A673 (cell line): ENCODE results near the gene CCIN. TPM values are rescaled to one million over a fixed set of nuclear protein-coding genes. Genes with fewer than 3 reads are reported as not detected.
A peak's percentile ranks its signal among the peaks of the same experiment; 100 is the strongest.

Experiments
- BruUV-seq: library from RNA; stranded (reverse); fragments of 400-500 nt; replicated peaks from 2 replicates; lab custom pipeline; 2021; lab: Mats Ljungman, UMichigan
- CTCF ChIA-PET: fragments of 300-600 bp; sonication (Branson Sonifier 250); formaldehyde crosslinking; loops from one replicate; lab custom pipeline; 2022; ENCODE audit warnings: antibody characterized with exemption; lab: Charles Lee
- POLR2A ChIA-PET: fragments of 300-600 bp; sonication (Branson Sonifier 250); formaldehyde crosslinking; loops from one replicate; lab custom pipeline; 2022; ENCODE audit warnings: antibody characterized with exemption; ENCODE audit not compliant: low non-redundant PET; lab: Charles Lee
- DNase-seq: peaks from one replicate; pipeline ENCODE4 v3.0.0-alpha.2; 2015; ENCODE audit warnings: low spot score
- H3K27ac ChIP-seq: fragments of 200-600 bp; sonication (generic); 2 replicates; pipeline ENCODE4 v1.5.1; 2016; ENCODE audit warnings: mixed run types, low read depth, mild to moderate bottlenecking, mixed read lengths, antibody characterized with exemption, low read length; ENCODE audit not compliant: poor library complexity, severe bottlenecking
- H3K27me3 ChIP-seq: fragments of 200-600 bp; sonication (generic); replicated peaks from 2 replicates; pipeline ENCODE4 v1.6.1; 2017; ENCODE audit warnings: mixed run types, low read depth, mild to moderate bottlenecking, mixed read lengths, antibody characterized with exemption, low read length; ENCODE audit not compliant: insufficient read depth, poor library complexity
- H3K36me3 ChIP-seq: fragments of 200-600 bp; sonication (generic); 2 replicates; pipeline ENCODE4 v1.6.1; 2016; ENCODE audit warnings: mixed run types, mild to moderate bottlenecking, mixed read lengths, antibody characterized with exemption, low read length; ENCODE audit not compliant: insufficient read depth, poor library complexity, severe bottlenecking
- H3K4me1 ChIP-seq: fragments of 200-600 bp; sonication (generic); 2 replicates; pipeline ENCODE4 v1.6.1; 2017; ENCODE audit warnings: mixed run types, mild to moderate bottlenecking, mixed read lengths, antibody characterized with exemption, low read length; ENCODE audit not compliant: insufficient read depth, poor library complexity, severe bottlenecking
- H3K4me3 ChIP-seq: fragments of 200-600 bp; sonication (generic); 2 replicates; pipeline ENCODE4 v1.5.1; 2016; ENCODE audit warnings: low read depth, mixed run types, mild to moderate bottlenecking, mixed read lengths, low read length; ENCODE audit not compliant: poor library complexity, severe bottlenecking
- H3K9me3 ChIP-seq: fragments of 200-600 bp; sonication (generic); 2 replicates; pipeline ENCODE4 v1.6.1; 2016; ENCODE audit warnings: mixed run types, low read depth, mild to moderate bottlenecking, mixed read lengths, antibody characterized with exemption, low read length; ENCODE audit not compliant: poor library complexity, severe bottlenecking
- CTCF ChIP-seq: fragments of 300-800, 200-600 bp; sonication (generic); conservative IDR thresholded peaks from 2 replicates; pipeline ENCODE4 v1.5.1; 2017; ENCODE audit warnings: low read depth, mild to moderate bottlenecking, antibody characterized with exemption, low read length, moderate library complexity, mixed read lengths
- EZH2 ChIP-seq: fragments of 200-600 bp; sonication (generic); IDR thresholded peaks from 2 replicates; pipeline ENCODE4 v1.6.1; 2017; ENCODE audit warnings: borderline replicate concordance, low read depth, mild to moderate bottlenecking, mixed read lengths, antibody characterized with exemption, low read length; ENCODE audit not compliant: poor library complexity, severe bottlenecking
- intact Hi-C: fragments of 100-400 bp; cut with micrococcal nuclease; formaldehyde crosslinking; loops from one replicate; pipeline ENCODE4 v1.10.0; 2022; ENCODE audit not compliant: unreplicated experiment
- total RNA-seq: library from RNA; stranded (reverse); gene quantifications from 2 replicates; pipeline ENCODE4 v1.2.3, GENCODE V29; 2021

Gene CCIN
- total RNA-seq, 1 experiment from 2014 or later = not detected

GRCh38 chr9:36164372-36164771 lies 4.8 kb upstream of the CCIN start:
- no TSS peak for BruUV-seq
- no peak for TF ChIP-seq CTCF
- TF ChIP-seq EZH2 = no peak
- Histone ChIP-seq H3K4me1 (peaks cover 6% of the 10 kb centered on the region), H3K27ac (no peak overlapping the region), H3K27me3 (no peaks in the 10 kb centered on the region), H3K4me3 (no peak overlapping the region), H3K36me3 (no peaks in the 10 kb centered on the region), H3K9me3 (no peaks in the 10 kb centered on the region)
- CTCF ChIA-PET = interaction anchor here (0.7 to 1.1 kb wide), 3 partner anchors 9 to 374 kb away, joined by 3 to 6 read pairs (median 3); no protein-coding TSS in a partner anchor
- no peak for DNase-seq
- intact Hi-C loops = no loop called here
- POLR2A ChIA-PET = no interaction called here

GRCh38 chr9:36164989-36165388 lies 4.2 kb upstream of the CCIN start:
- no TSS peak for BruUV-seq
- POLR2A ChIA-PET = no interaction called here
- no peak for DNase-seq

GRCh38 chr9:36165826-36166167 lies 3.4 kb upstream of the CCIN start:
- intact Hi-C loops = loop anchor here (1.0 to 5.0 kb wide), 3 partner anchors 62 to 213 kb away; no protein-coding TSS in a partner anchor
- CTCF ChIA-PET = interaction anchor here (0.6 to 1.4 kb wide), 3 partner anchors 91 to 213 kb away, joined by 3 to 9 read pairs (median 6); no protein-coding TSS in a partner anchor
- BruUV-seq = no TSS peak
- Histone ChIP-seq H3K36me3 (no peaks in the 10 kb centered on the region), H3K27me3 (no peaks in the 10 kb centered on the region), H3K9me3 (no peaks in the 10 kb centered on the region), H3K4me1 (peaks cover 6% of the 10 kb centered on the region), H3K4me3 (peak overlapping the region; percentile 49), H3K27ac (no peak overlapping the region)
- POLR2A ChIA-PET = no interaction called here
- no peak for TF ChIP-seq CTCF
- TF ChIP-seq EZH2 = no peak
- no peak for DNase-seq

More at GRCh38 chr9:36164989-36165388, 4.2 kb upstream of the CCIN start:
- TF ChIP-seq CTCF (no peak), EZH2 (no peak)
- H3K4me1 ChIP-seq = peaks cover 6% of the 10 kb centered on the region
- H3K36me3 ChIP-seq = no peaks in the 10 kb centered on the region
- CTCF ChIA-PET = interaction anchor here (0.7 to 1.1 kb wide), 4 partner anchors 10 to 375 kb away, joined by 3 to 9 read pairs (median 4); no protein-coding TSS in a partner anchor
- intact Hi-C loops = loop anchor here (5.0 kb wide), 2 partner anchors 158 to 213 kb away; no protein-coding TSS in a partner anchor
- no peaks in the 10 kb centered on the region for H3K9me3 ChIP-seq
- no peak overlapping the region for H3K4me3 ChIP-seq
- H3K27me3 ChIP-seq = no peaks in the 10 kb centered on the region
- no peak overlapping the region for H3K27ac ChIP-seq
